ENCODE data around the gene CREB3L2.

Gene CREB3L2

DNA sequence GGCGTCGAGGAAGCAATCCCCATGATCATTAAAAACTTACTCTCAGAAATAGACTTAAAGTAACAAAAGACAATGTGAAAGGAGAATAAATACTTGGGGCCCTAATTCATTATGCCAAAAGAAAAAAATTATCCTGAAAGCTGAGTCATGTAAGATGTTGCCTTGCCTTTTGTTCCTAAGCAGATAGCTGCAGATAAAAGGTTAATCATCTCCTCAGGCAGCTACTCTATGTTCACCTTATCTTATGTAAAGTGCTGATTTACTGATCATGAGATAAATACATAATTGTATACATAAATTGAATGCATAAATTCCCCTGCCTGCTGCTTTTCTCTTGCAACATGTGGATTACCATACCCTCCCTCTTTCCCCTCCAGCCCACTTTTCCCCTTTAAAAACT, 28.1 kb upstream of the CREB3L2 start:
- Histone ChIP-seq H3K4me3 (ENCODE audit: insufficient read depth, low read length, poor library complexity, severe bottlenecking) (no peak overlapping the region), H3K4me2 (ENCODE audit: low read depth, low read length, poor library complexity, severe bottlenecking) (no peak overlapping the region), H3K79me2 (ENCODE audit: insufficient read depth, low read length) (no peaks in the 10 kb centered on the region), H3K9me3 (ENCODE audit: insufficient read depth, low read length) (0 out of 2 replicates have a peak, but pooled peaks cover 3% of the 10 kb centered on the region), H4K20me1 (ENCODE audit: low read depth, low read length) (no peaks in the 10 kb centered on the region), H3F3A (ENCODE audit: insufficient read depth) (no peaks in the 10 kb centered on the region), H3K27me3 (ENCODE audit: low read length) (no peaks in the 10 kb centered on the region), H3K9me2 (replicated peaks; ENCODE audit: insufficient read depth, low read length) (no peaks in the 10 kb centered on the region), H2AFZ (ENCODE audit: low read depth, low read length, severe bottlenecking) (no peak overlapping the region), H3K36me3 (ENCODE audit: low read length) (no peaks in the 10 kb centered on the region), H3K9ac (ENCODE audit: low read length) (no peak overlapping the region), H3K27ac (ENCODE audit: low read depth, low read length) (no peak overlapping the region)
- TF ChIP-seq, protein P1, sequence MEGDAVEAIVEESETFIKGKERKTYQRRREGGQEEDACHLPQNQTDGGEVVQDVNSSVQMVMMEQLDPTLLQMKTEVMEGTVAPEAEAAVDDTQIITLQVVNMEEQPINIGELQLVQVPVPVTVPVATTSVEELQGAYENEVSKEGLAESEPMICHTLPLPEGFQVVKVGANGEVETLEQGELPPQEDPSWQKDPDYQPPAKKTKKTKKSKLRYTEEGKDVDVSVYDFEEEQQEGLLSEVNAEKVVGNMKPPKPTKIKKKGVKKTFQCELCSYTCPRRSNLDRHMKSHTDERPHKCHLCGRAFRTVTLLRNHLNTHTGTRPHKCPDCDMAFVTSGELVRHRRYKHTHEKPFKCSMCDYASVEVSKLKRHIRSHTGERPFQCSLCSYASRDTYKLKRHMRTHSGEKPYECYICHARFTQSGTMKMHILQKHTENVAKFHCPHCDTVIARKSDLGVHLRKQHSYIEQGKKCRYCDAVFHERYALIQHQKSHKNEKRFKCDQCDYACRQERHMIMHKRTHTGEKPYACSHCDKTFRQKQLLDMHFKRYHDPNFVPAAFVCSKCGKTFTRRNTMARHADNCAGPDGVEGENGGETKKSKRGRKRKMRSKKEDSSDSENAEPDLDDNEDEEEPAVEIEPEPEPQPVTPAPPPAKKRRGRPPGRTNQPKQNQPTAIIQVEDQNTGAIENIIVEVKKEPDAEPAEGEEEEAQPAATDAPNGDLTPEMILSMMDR (IDR thresholded peaks at IDR 0.05; ENCODE audit: insufficient read depth, low read length, poor library complexity, severe bottlenecking) = no peak
- no peak for TF ChIP-seq EZH2phosphoT487 (conservative IDR thresholded peaks at IDR 0.05; ENCODE audit: low read length)

DNA sequence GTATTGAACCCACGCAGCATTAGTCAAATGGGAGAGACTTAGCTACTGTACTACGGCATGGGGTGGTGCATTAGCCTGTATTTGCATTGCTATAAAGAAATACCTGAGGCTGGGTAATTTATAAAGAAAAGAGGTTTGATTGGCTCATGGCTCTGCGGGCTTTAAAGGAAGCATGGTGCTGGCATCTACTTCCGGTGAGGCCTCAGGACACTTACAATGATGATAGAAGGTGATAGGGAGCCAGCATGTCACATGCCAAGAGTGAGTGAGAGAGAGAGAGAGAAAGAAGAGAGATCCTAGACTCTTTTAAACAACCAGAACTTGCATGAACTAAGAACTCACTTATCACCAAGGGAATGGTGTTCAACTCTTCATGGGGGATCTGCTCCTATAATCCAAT, 27.2 kb upstream of the CREB3L2 start:
- Histone ChIP-seq H3K27ac (ENCODE audit: low read depth, low read length) (no peak overlapping the region), H2AFZ (ENCODE audit: low read depth, low read length, severe bottlenecking) (no peak overlapping the region), H3K4me2 (ENCODE audit: low read depth, low read length, poor library complexity, severe bottlenecking) (no peak overlapping the region)

DNA sequence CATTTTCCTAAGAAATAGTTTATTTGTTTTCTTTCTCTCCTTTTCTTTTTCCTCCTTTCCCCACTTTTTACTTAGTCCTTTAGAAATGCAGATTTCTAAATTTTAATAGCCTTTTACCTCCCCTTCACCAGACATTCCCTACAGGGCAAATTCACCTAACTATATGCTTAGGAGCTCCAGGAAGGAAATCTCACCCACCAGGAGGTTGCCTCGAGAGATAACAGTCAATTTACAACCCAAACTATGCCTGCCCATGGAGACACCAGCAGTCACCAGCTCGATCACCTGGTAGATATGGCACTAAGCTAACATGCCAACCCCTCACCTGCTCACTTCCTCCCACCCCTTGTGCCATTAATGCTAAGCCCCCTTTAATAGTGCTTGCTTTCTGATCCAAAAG, 25.2 kb upstream of the CREB3L2 start:
- TF ChIP-seq EZH2phosphoT487 (conservative IDR thresholded peaks at IDR 0.05; ENCODE audit: low read length) = no peak
- TF ChIP-seq, protein P1 (IDR thresholded peaks at IDR 0.05; ENCODE audit: insufficient read depth, low read length, poor library complexity, severe bottlenecking) = no peak
- Histone ChIP-seq H3K9me3 (ENCODE audit: insufficient read depth, low read length) (0 out of 2 replicates have a peak, but pooled peaks cover 5% of the 10 kb centered on the region), H2AFZ (ENCODE audit: low read depth, low read length, severe bottlenecking) (no peak overlapping the region), H3K9me2 (replicated peaks; ENCODE audit: insufficient read depth, low read length) (no peaks in the 10 kb centered on the region), H3K4me2 (ENCODE audit: low read depth, low read length, poor library complexity, severe bottlenecking) (no peak overlapping the region), H3F3A (ENCODE audit: insufficient read depth) (no peaks in the 10 kb centered on the region), H4K20me1 (ENCODE audit: low read depth, low read length) (no peaks in the 10 kb centered on the region), H3K9ac (ENCODE audit: low read length) (no peak overlapping the region), H3K36me3 (ENCODE audit: low read length) (no peaks in the 10 kb centered on the region), H3K79me2 (ENCODE audit: insufficient read depth, low read length) (no peaks in the 10 kb centered on the region), H3K27me3 (ENCODE audit: low read length) (no peaks in the 10 kb centered on the region), H3K27ac (ENCODE audit: low read depth, low read length) (no peak overlapping the region), H3K4me3 (ENCODE audit: insufficient read depth, low read length, poor library complexity, severe bottlenecking) (no peak overlapping the region)

More for the DNA sequence above, 27.2 kb upstream of the CREB3L2 start:
- no peak for TF ChIP-seq EZH2phosphoT487 (conservative IDR thresholded peaks at IDR 0.05; ENCODE audit: low read length)
- TF ChIP-seq, protein P1 (IDR thresholded peaks at IDR 0.05; ENCODE audit: insufficient read depth, low read length, poor library complexity, severe bottlenecking) = no peak
- no peaks in the 10 kb centered on the region for H3K79me2 ChIP-seq (ENCODE audit: insufficient read depth, low read length)
- no peaks in the 10 kb centered on the region for H3K9me2 ChIP-seq (replicated peaks; ENCODE audit: insufficient read depth, low read length)
- no peaks in the 10 kb centered on the region for H3F3A ChIP-seq (ENCODE audit: insufficient read depth)
- no peak overlapping the region for H3K9ac ChIP-seq (ENCODE audit: low read length)
- no peak overlapping the region for H3K4me3 ChIP-seq (ENCODE audit: insufficient read depth, low read length, poor library complexity, severe bottlenecking)
- no peaks in the 10 kb centered on the region for H3K27me3 ChIP-seq (ENCODE audit: low read length)
- H3K9me3 ChIP-seq (ENCODE audit: insufficient read depth, low read length) = 0 out of 2 replicates have a peak, but pooled peaks cover 5% of the 10 kb centered on the region
- no peaks in the 10 kb centered on the region for H4K20me1 ChIP-seq (ENCODE audit: low read depth, low read length)
- H3K36me3 ChIP-seq (ENCODE audit: low read length) = no peaks in the 10 kb centered on the region

All from SU-DHL-6 (cell line).